Activated CD4-positive, alpha-beta T cell treated with anti-CD3 and anti-CD28 coated beads for 1 hour (primary cell): Measurements from ENCODE around the gene SHISA4.
"Not testable (repeated sequence)": the region's sequence is repeated elsewhere in the genome, so short reads cannot be mapped to it uniquely, and the experiment has no call there.

ENCODE experiments used
- DNase-seq: peaks from one replicate; pipeline ENCODE4 v3.0.0-alpha.2; 2020

Gene SHISA4

GRCh38 chr1:201899683-201900429 lies 11.2 kb downstream of the SHISA4 start:
- no peak for DNase-seq

GRCh38 chr1:201900476-201900875 lies 11.8 kb downstream of the SHISA4 start:
- no peak for DNase-seq

- not testable (repeated sequence) for DNase-seq
These were observed 12.3 kb downstream of the SHISA4 start for GRCh38 chr1:201901036-201901435.

- no peak for DNase-seq
These were observed 13.5 kb downstream of the SHISA4 start for GRCh38 chr1:201902198-201902597.

- DNase-seq: no peak
These were observed 14.4 kb downstream of the SHISA4 start for GRCh38 chr1:201903135-201903534.

- DNase-seq: no peak
These were observed 15.9 kb downstream of the SHISA4 start for GRCh38 chr1:201904579-201904978.

GRCh38 chr1:201905234-201905890 lies 16.7 kb downstream of the SHISA4 start:
- no peak for DNase-seq

- DNase-seq: no peak
These were observed 17.6 kb downstream of the SHISA4 start for GRCh38 chr1:201906336-201906735.

- DNase-seq: no peak
These were observed 18.9 kb downstream of the SHISA4 start for GRCh38 chr1:201907621-201908020.

GRCh38 chr1:201911826-201912571 lies 23.3 kb downstream of the SHISA4 start:
- DNase-seq: no peak

- no peak for DNase-seq
These were observed 24.1 kb downstream of the SHISA4 start for GRCh38 chr1:201912832-201913231.

GRCh38 chr1:201914456-201915235 lies 25.9 kb downstream of the SHISA4 start:
- no peak for DNase-seq

- no peak for DNase-seq
These were observed 28.1 kb downstream of the SHISA4 start for GRCh38 chr1:201916649-201917249.

GRCh38 chr1:201917362-201918033 lies 28.8 kb downstream of the SHISA4 start:
- no peak for DNase-seq

- no peak for DNase-seq
These were observed 29.6 kb downstream of the SHISA4 start for GRCh38 chr1:201918343-201918742.

- no peak for DNase-seq
These were observed 33.4 kb downstream of the SHISA4 start for GRCh38 chr1:201921952-201922558.

- DNase-seq: no peak
These were observed 36.5 kb downstream of the SHISA4 start for GRCh38 chr1:201925301-201925567.

GRCh38 chr1:201925981-201926645 lies 37.4 kb downstream of the SHISA4 start:
- no peak for DNase-seq

- no peak for DNase-seq
These were observed 39.6 kb downstream of the SHISA4 start for GRCh38 chr1:201928266-201928665.

GRCh38 chr1:201930137-201930536 lies 41.4 kb downstream of the SHISA4 start:
- DNase-seq: no peak

GRCh38 chr1:201930803-201931202 lies 42.1 kb downstream of the SHISA4 start:
- no peak for DNase-seq
